Smooth muscle cell (in vitro differentiated cells): Measurements from ENCODE around the gene H6PD. TPM values are rescaled to one million over a fixed set of nuclear protein-coding genes. Genes with fewer than 3 reads are reported as not detected.

ENCODE experiments used
- DNase-seq: peaks from one replicate; lab custom pipeline; 2025; ENCODE audit not compliant: unreplicated experiment; lab: John Stamatoyannopoulos, UW
- H2AFZ ChIP-seq: fragments of 200-600 bp; sonication (generic); 2 replicates; pipeline ENCODE4 v1.6.0; 2016; ENCODE audit warnings: antibody characterized with exemption, low read depth, mild to moderate bottlenecking
- H3F3A ChIP-seq: fragments of 200-600 bp; sonication (generic); 2 replicates; pipeline ENCODE4 v1.6.0; 2017; ENCODE audit warnings: antibody characterized with exemption, low read depth
- H3K27ac ChIP-seq: fragments of 200-600 bp; sonication (generic); 2 replicates; pipeline ENCODE4 v1.5.1; 2016; ENCODE audit warnings: low read depth, mild to moderate bottlenecking
- H3K27me3 ChIP-seq: fragments of 200-600 bp; sonication (generic); 2 replicates; pipeline ENCODE4 v1.6.1; 2016; ENCODE audit warnings: low read depth, mild to moderate bottlenecking
- H3K36me3 ChIP-seq: fragments of 200-600 bp; sonication (generic); 2 replicates; pipeline ENCODE4 v1.5.1; 2016; ENCODE audit warnings: low read depth
- H3K4me1 ChIP-seq: fragments of 200-600 bp; sonication (generic); 2 replicates; pipeline ENCODE4 v1.5.1; 2016; ENCODE audit warnings: low read depth
- H3K4me2 ChIP-seq: fragments of 200-600 bp; sonication (generic); 2 replicates; pipeline ENCODE4 v1.6.0; 2016; ENCODE audit warnings: mild to moderate bottlenecking
- H3K4me3 ChIP-seq: fragments of 200-600 bp; sonication (generic); 2 replicates; pipeline ENCODE4 v1.5.1; 2016; ENCODE audit warnings: mild to moderate bottlenecking
- H3K79me2 ChIP-seq: fragments of 200-600 bp; sonication (generic); 2 replicates; pipeline ENCODE4 v1.6.0; 2016; ENCODE audit warnings: low read depth, mild to moderate bottlenecking
- H3K9ac ChIP-seq: fragments of 200-600 bp; sonication (generic); 2 replicates; pipeline ENCODE4 v1.6.0; 2016; ENCODE audit warnings: low read depth
- H3K9me3 ChIP-seq: fragments of 200-600 bp; sonication (generic); replicated peaks from 2 replicates; pipeline ENCODE4 v1.5.1; 2016; ENCODE audit warnings: low read depth
- H4K20me1 ChIP-seq: fragments of 200-600 bp; sonication (generic); 2 replicates; pipeline ENCODE4 v1.6.0; 2016; ENCODE audit warnings: low read depth
- CTCF ChIP-seq: fragments of 200-600 bp; sonication (generic); IDR thresholded peaks from 2 replicates; pipeline ENCODE4 v1.5.1; 2017; ENCODE audit warnings: borderline replicate concordance, mild to moderate bottlenecking, antibody characterized with exemption; ENCODE audit not compliant: insufficient read depth, poor library complexity, severe bottlenecking
- WGBS: methylation state at CpG from one replicate; pipeline ENCODE4 v1.1.7; 2016; ENCODE audit warnings: low lambda C conversion rate; 5-methylcytosine and 5-hydroxymethylcytosine counted together
- polyA plus RNA-seq: library from polyadenylated mRNA; unstranded; fragments of >200 nt; fragmentation: Nextera tagmentation; extraction: Ambion mirVana; gene quantifications from 2 replicates; pipeline ENCODE4 v1.2.1, GENCODE V29; 2016
- total RNA-seq: library from RNA; depleted of rRNA; stranded (reverse); fragments of >200 nt; gene quantifications from 2 replicates; pipeline ENCODE4 v1.2.3, GENCODE V29; 2014

H6PD gene
- total and polyA plus RNA-seq, 2 experiments from 2014 or later = 15.1 to 15.3 TPM

GRCh38 chr1:9222846-9223625, 11.5 kb upstream of the H6PD start:
- TF ChIP-seq CTCF = no peak
- H4K20me1 ChIP-seq = no peaks in the 10 kb centered on the region
- no peaks in the 10 kb centered on the region for H3K9me3 ChIP-seq
- peaks cover 6% of the 10 kb centered on the region for H3K27me3 ChIP-seq
- H3K36me3 ChIP-seq = no peaks in the 10 kb centered on the region
- no peaks in the 10 kb centered on the region for H3K4me1 ChIP-seq
- no peak overlapping the region for H3K4me2 ChIP-seq
- H3K4me3 ChIP-seq = no peak overlapping the region
- H3K79me2 ChIP-seq = no peaks in the 10 kb centered on the region
- WGBS = 78% methylated on average over 14 of the region's 14 CpGs
- no peak overlapping the region for H3K27ac ChIP-seq
- no peak overlapping the region for H3K9ac ChIP-seq
- no peak overlapping the region for H2AFZ ChIP-seq
- no peaks in the 10 kb centered on the region for H3F3A ChIP-seq
- DNase-seq = no peak

GRCh38 chr1:9224664-9225410, 9.7 kb upstream of the H6PD start:
- no peaks in the 10 kb centered on the region for H3K36me3 ChIP-seq
- H3K27ac ChIP-seq = no peak overlapping the region
- peaks cover 6% of the 10 kb centered on the region for H3K27me3 ChIP-seq
- H3K79me2 ChIP-seq = no peaks in the 10 kb centered on the region
- no peak for TF ChIP-seq CTCF
- no peak overlapping the region for H3K4me2 ChIP-seq
- no peaks in the 10 kb centered on the region for H4K20me1 ChIP-seq
- H3K9ac ChIP-seq = no peak overlapping the region
- H3K4me1 ChIP-seq = no peaks in the 10 kb centered on the region
- DNase-seq = no peak
- 94% methylated on average over 10 of the region's 10 CpGs for WGBS
- H3K9me3 ChIP-seq = no peaks in the 10 kb centered on the region
- H2AFZ ChIP-seq = no peak overlapping the region
- no peaks in the 10 kb centered on the region for H3F3A ChIP-seq
- no peak overlapping the region for H3K4me3 ChIP-seq

GRCh38 chr1:9225411-9225785, 9.2 kb upstream of the H6PD start:
- WGBS = 79% methylated on average over 5 of the region's 5 CpGs
- no peak for TF ChIP-seq CTCF
- no peak overlapping the region for H3K4me2 ChIP-seq

More at GRCh38 chr1:9225411-9225785, 9.2 kb upstream of the H6PD start:
- Histone ChIP-seq H3K9ac (no peak overlapping the region), H3K36me3 (no peaks in the 10 kb centered on the region), H3K4me3 (no peak overlapping the region), H4K20me1 (no peaks in the 10 kb centered on the region), H3K27me3 (peaks cover 6% of the 10 kb centered on the region), H3F3A (no peaks in the 10 kb centered on the region), H3K9me3 (no peaks in the 10 kb centered on the region), H3K4me1 (no peaks in the 10 kb centered on the region), H2AFZ (no peak overlapping the region), H3K27ac (no peak overlapping the region), H3K79me2 (no peaks in the 10 kb centered on the region)
- no peak for DNase-seq
